Hepatocyte (in vitro differentiated cells): ENCODE data around the gene PDK1.

Experiments
- CTCF ChIP-seq: fragments of 200-600 bp; sonication (generic); IDR thresholded peaks from 2 replicates; pipeline ENCODE4 v1.5.1; 2016; ENCODE audit warnings: antibody characterized with exemption, mild to moderate bottlenecking; ENCODE audit not compliant: poor library complexity
- EZH2 ChIP-seq: fragments of 200-600 bp; sonication (generic); IDR thresholded peaks from 2 replicates; pipeline ENCODE4 v1.6.1; 2016; ENCODE audit warnings: antibody characterized with exemption, mild to moderate bottlenecking, borderline replicate concordance
- EZH2phosphoT487 ChIP-seq: fragments of 200-600 bp; sonication (generic); IDR thresholded peaks from one replicate; pipeline ENCODE4 v1.6.1; 2018; ENCODE audit warnings: antibody characterized with exemption, mild to moderate bottlenecking, low read depth, moderate library complexity; ENCODE audit not compliant: unreplicated experiment, severe bottlenecking

- no peak for TF ChIP-seq EZH2phosphoT487
- no peak for TF ChIP-seq CTCF
- no peak for TF ChIP-seq EZH2
Measured at GRCh38 chr2:172639823-172640222, 83.9 kb downstream of the PDK1 start.
